Left lung (tissue), 10 donors: ENCODE data around the gene PIGS. TPM values are rescaled to one million over a fixed set of nuclear protein-coding genes. Genes with fewer than 3 reads are reported as not detected.
"Not testable (repeated sequence)": the region's sequence is repeated elsewhere in the genome, so short reads cannot be mapped to it uniquely, and the experiment has no call there.

ENCODE experiments used
- ATAC-seq: fragments of 200-7000 bp; cut with Tn5 transposase; one replicate; pipeline ENCODE4 v1.9.1; 2020; ENCODE audit warnings: moderate library complexity
- DNase-seq, 4 donors: peaks; one replicate each; pipeline ENCODE4 v3.0.0-alpha.2; 2013 to 2020
- H3K27ac ChIP-seq, 2 donors: fragments of 200-600 bp; sonication (generic) in 1 of 2; one replicate each; pipeline versions ENCODE4 v1.5.0 to v1.8.0; 2020 to 2021
- H3K27me3 ChIP-seq, 2 donors: fragments of 200-600 bp; sonication (generic) in 1 of 2; one replicate each; pipeline versions ENCODE4 v1.5.0 to v1.8.0; 2020 to 2021
- H3K36me3 ChIP-seq, 2 donors: fragments of 200-600 bp; sonication (generic) in 1 of 2; one replicate each; pipeline versions ENCODE4 v1.5.0 to v1.8.0; 2020 to 2021
- H3K4me1 ChIP-seq, 2 donors: fragments of 200-600 bp; one replicate each; pipeline ENCODE4 v1.8.0; 2021
- H3K4me3 ChIP-seq, 2 donors: fragments of 200-600 bp; sonication (generic) in 1 of 2; one replicate each; pipeline versions ENCODE4 v1.5.0 to v1.8.0; 2020 to 2021; ENCODE audit warnings: mild to moderate bottlenecking in 1 of 2
- H3K9me3 ChIP-seq, 2 donors: fragments of 200-600 bp; sonication (generic) in 1 of 2; one replicate each; pipeline versions ENCODE4 v1.5.0 to v1.8.0; 2020 to 2021
- CTCF ChIP-seq, 2 donors: fragments of 200-600 bp; sonication (generic) in 1 of 2; IDR thresholded peaks; one replicate each; pipeline versions ENCODE4 v1.5.0 to v1.8.0; 2021; ENCODE audit warnings: antibody characterized with exemption in 2 of 2
- intact Hi-C, 2 donors: fragments of 100-400 bp; cut with DNase I; formaldehyde crosslinking; loops; one replicate each; pipeline versions ENCODE4 v1.11.2 to v1.14.2; 2022
- polyA plus RNA-seq, 6 donors: library from polyadenylated mRNA; unstranded; fragments of 120-200 nt; gene quantifications; one replicate each; pipeline ENCODE4 v1.2.1, GENCODE V29; 2013; ENCODE audit not compliant: insufficient read length in 6 of 6
- total RNA-seq, 2 donors: library from RNA; stranded (reverse); fragmentation: NEBNext Ultra II Directional; extraction: Animal tissue kit (Norgen Biotek cat#: 25700); gene quantifications; one replicate each; pipeline ENCODE4 v1.2.1, GENCODE V29; 2021
- donor health status: DM: no; HTN: yes; CAD: no.
- donor health status: DM: no; HTN: no; CAD: no.

The PIGS gene
- total and polyA plus RNA-seq, 8 donors: 57.9 to 66.6 (median 63.1) TPM

GRCh38 chr17:28576758-28577465, 5.6 kb upstream of the PIGS start, which contains the start of gene ALDOC:
Gene ALDOC, minus strand, starts transcription at chr17:28576895. Its CDS starts 1,363 bp downstream, at chr17:28575532.
- H3K27me3 ChIP-seq: no peaks in the 10 kb centered on the region
- intact Hi-C loops: no loop called here
- DNase-seq: peak; percentile 86 to 100 (median 97)
- no peaks in the 10 kb centered on the region for H3K9me3 ChIP-seq
- no peak for TF ChIP-seq CTCF (IDR thresholded peaks at IDR 0.05)
- peaks cover 0 to 22% of the 10 kb centered on the region in 2 donors for H3K36me3 ChIP-seq
- peak within 1 kb of the TSS in 1 of 2 donors; percentile 60 for H3K27ac ChIP-seq
- H3K4me3 ChIP-seq: peak within 1 kb of the TSS in 1 of 2 donors; percentile 31
- ATAC-seq: peak; percentile 99
- H3K4me1 ChIP-seq: peaks cover 2 to 20% of the 10 kb centered on the region in 2 donors

- ATAC-seq, H3K9me3 ChIP-seq, DNase-seq, intact Hi-C loops, H3K27me3 ChIP-seq, H3K27ac ChIP-seq, H3K4me3 ChIP-seq: not testable (repeated sequence)
- Histone ChIP-seq H3K4me1 (peaks cover 3 to 23% of the 10 kb centered on the region in 2 donors), H3K36me3 (peaks cover 0 to 19% of the 10 kb centered on the region in 2 donors)
Observed at GRCh38 chr17:28576016-28576415, 4.7 kb upstream of the PIGS start.

- intact Hi-C loops: no loop called here
- no peak for ATAC-seq
- no peak for TF ChIP-seq CTCF (IDR thresholded peaks at IDR 0.05)
Observed at GRCh38 chr17:28575126-28575795, 3.9 kb upstream of the PIGS start.

GRCh38 chr17:28574526-28574925, 3.2 kb upstream of the PIGS start:
- TF ChIP-seq CTCF (IDR thresholded peaks at IDR 0.05): no peak
- Histone ChIP-seq H3K36me3 (peaks cover 0 to 12% of the 10 kb centered on the region in 2 donors), H3K9me3 (no peaks in the 10 kb centered on the region), H3K27me3 (no peaks in the 10 kb centered on the region), H3K4me1 (peaks cover 7 to 37% of the 10 kb centered on the region in 2 donors), H3K27ac (no peak overlapping the region), H3K4me3 (no peak overlapping the region)
- DNase-seq (no peak), ATAC-seq (no peak)
- intact Hi-C loops: no loop called here

More at GRCh38 chr17:28575126-28575795, 3.9 kb upstream of the PIGS start:
- Histone ChIP-seq H3K27me3 (no peaks in the 10 kb centered on the region), H3K36me3 (peaks cover 0 to 19% of the 10 kb centered on the region in 2 donors), H3K4me1 (peaks cover 5 to 29% of the 10 kb centered on the region in 2 donors), H3K4me3 (no peak overlapping the region), H3K27ac (no peak overlapping the region), H3K9me3 (no peaks in the 10 kb centered on the region)
- no peak for DNase-seq

- peaks cover 0 to 9% of the 10 kb centered on the region in 2 donors for H3K36me3 ChIP-seq
- ATAC-seq: no peak
- H3K27ac ChIP-seq: no peak overlapping the region
- no peaks in the 10 kb centered on the region for H3K27me3 ChIP-seq
- H3K4me3 ChIP-seq: no peak overlapping the region
- DNase-seq: no peak
- intact Hi-C loops: no loop called here
- no peaks in the 10 kb centered on the region for H3K9me3 ChIP-seq
- no peak for TF ChIP-seq CTCF (IDR thresholded peaks at IDR 0.05)
- peaks cover 7 to 40% of the 10 kb centered on the region in 2 donors for H3K4me1 ChIP-seq
Observed at GRCh38 chr17:28573966-28574480, 2.7 kb upstream of the PIGS start.
